ENCODE data around the gene SORL1. TPM values are rescaled to one million over a fixed set of nuclear protein-coding genes. Genes with fewer than 3 reads are reported as not detected.

The SORL1 gene
- total RNA-seq, 1 donor from 2014 or later = 46.0 TPM

- Histone ChIP-seq H3K9me3 (ENCODE audit: low read depth) (no peaks in the 10 kb centered on the region), H3F3A (ENCODE audit: low read depth) (no peaks in the 10 kb centered on the region), H3K4me1 (no peaks in the 10 kb centered on the region), H3K9ac (no peak overlapping the region), H3K36me3 (no peaks in the 10 kb centered on the region), H2AFZ (replicated peaks) (no peak overlapping the region), H3K27ac (no peak overlapping the region), H3K79me2 (ENCODE audit: low read depth) (no peaks in the 10 kb centered on the region), H3K4me3 (no peak overlapping the region), H3K27me3 (no peaks in the 10 kb centered on the region), H4K20me1 (ENCODE audit: low read depth) (no peaks in the 10 kb centered on the region), H3K4me2 (no peak overlapping the region)
- peaks cover 8% of the 10 kb centered on the region for H3K27me3 Mint-ChIP-seq (ENCODE audit: insufficient read depth, low read depth)
- DNase-seq (ENCODE audit: low spot score) = no peak
- H3K36me3 Mint-ChIP-seq = no peaks in the 10 kb centered on the region
- H3K4me3 Mint-ChIP-seq = no peak overlapping the region
- no peak overlapping the region for H3K27ac Mint-ChIP-seq
- H3K4me1 Mint-ChIP-seq = peaks cover 4% of the 10 kb centered on the region
- TF ChIP-seq EZH2 (IDR thresholded peaks at IDR 0.05) (no peak), EZH2phosphoT487 (IDR thresholded peaks at IDR 0.05) (no peak), CTCF (IDR thresholded peaks at IDR 0.05) (no peak)
- peaks cover 5% of the 10 kb centered on the region for H3K9me3 Mint-ChIP-seq
Measured at GRCh38 chr11:121420398-121420797, 31.7 kb upstream of the SORL1 start.

GRCh38 chr11:121421149-121421901 is 30.8 kb upstream of the SORL1 start:
- no peak for DNase-seq (ENCODE audit: low spot score)
- H3K27ac ChIP-seq = no peak overlapping the region
- H3K9me3 Mint-ChIP-seq = peaks cover 10% of the 10 kb centered on the region

GRCh38 chr11:121422675-121423074 is 29.4 kb upstream of the SORL1 start:
- H3K36me3 ChIP-seq = no peaks in the 10 kb centered on the region
- H3F3A ChIP-seq (ENCODE audit: low read depth) = peaks cover 9% of the 10 kb centered on the region
- H3K79me2 ChIP-seq (ENCODE audit: low read depth) = no peaks in the 10 kb centered on the region
- Mint-ChIP-seq H3K4me3 (no peak overlapping the region), H3K4me1 (peaks cover 5% of the 10 kb centered on the region), H3K27ac (no peak overlapping the region), H3K36me3 (peaks cover 2% of the 10 kb centered on the region), H3K27me3 (ENCODE audit: insufficient read depth, low read depth) (peaks cover 8% of the 10 kb centered on the region), H3K9me3 (peaks cover 10% of the 10 kb centered on the region)
- TF ChIP-seq CTCF (IDR thresholded peaks at IDR 0.05) (no peak), EZH2phosphoT487 (IDR thresholded peaks at IDR 0.05) (no peak), EZH2 (IDR thresholded peaks at IDR 0.05) (no peak)
- no peak overlapping the region for H3K9ac ChIP-seq
- no peak for DNase-seq (ENCODE audit: low spot score)
- H3K4me2 ChIP-seq = no peak overlapping the region
- no peaks in the 10 kb centered on the region for H3K9me3 ChIP-seq (ENCODE audit: low read depth)
- no peaks in the 10 kb centered on the region for H4K20me1 ChIP-seq (ENCODE audit: low read depth)
- H3K4me1 ChIP-seq = peaks cover 10% of the 10 kb centered on the region
- H3K27me3 ChIP-seq = peaks cover 12% of the 10 kb centered on the region
- no peak overlapping the region for H3K27ac ChIP-seq
- no peak overlapping the region for H2AFZ ChIP-seq (replicated peaks)
- H3K4me3 ChIP-seq = no peak overlapping the region

More at GRCh38 chr11:121421149-121421901, 30.8 kb upstream of the SORL1 start:
- Mint-ChIP-seq H3K27me3 (ENCODE audit: insufficient read depth, low read depth) (peaks cover 8% of the 10 kb centered on the region), H3K36me3 (peaks cover 2% of the 10 kb centered on the region), H3K4me1 (peaks cover 4% of the 10 kb centered on the region), H3K27ac (no peak overlapping the region), H3K4me3 (no peak overlapping the region)
- H3K79me2 ChIP-seq (ENCODE audit: low read depth) = no peaks in the 10 kb centered on the region
- H3K4me2 ChIP-seq = no peak overlapping the region
- peaks cover under 1% of the 10 kb centered on the region for H3K27me3 ChIP-seq
- no peak for TF ChIP-seq EZH2phosphoT487 (IDR thresholded peaks at IDR 0.05)
- TF ChIP-seq EZH2 (IDR thresholded peaks at IDR 0.05) = no peak
- TF ChIP-seq CTCF (IDR thresholded peaks at IDR 0.05) = no peak
- H3F3A ChIP-seq (ENCODE audit: low read depth) = peaks cover 6% of the 10 kb centered on the region
- no peaks in the 10 kb centered on the region for H3K9me3 ChIP-seq (ENCODE audit: low read depth)
- H3K36me3 ChIP-seq = no peaks in the 10 kb centered on the region
- no peak overlapping the region for H3K9ac ChIP-seq
- H3K4me3 ChIP-seq = no peak overlapping the region
- H2AFZ ChIP-seq (replicated peaks) = no peak overlapping the region
- no peaks in the 10 kb centered on the region for H4K20me1 ChIP-seq (ENCODE audit: low read depth)
- H3K4me1 ChIP-seq = no peaks in the 10 kb centered on the region
